HepG2 (cell line): Measurements from ENCODE around the gene DPEP2NB. TPM values are rescaled to one million over a fixed set of nuclear protein-coding genes. Genes with fewer than 3 reads are reported as not detected.

Source experiments
- ATF7-NPFF ChIP-seq: sonication (generic); formaldehyde crosslinking; IDR thresholded peaks from 2 replicates; pipeline ENCODE4 v1.8.1; 2023; ENCODE audit warnings: mild to moderate bottlenecking, low read depth, missing genetic modification reagents, moderate library complexity
- GABPB1 ChIP-seq: IDR thresholded peaks from 2 replicates; pipeline ENCODE4 v1.6.1; 2016; ENCODE audit warnings: mild to moderate bottlenecking, missing genetic modification reagents, moderate library complexity, missing compliant biosample characterization
- HINFP ChIP-seq: sonication (generic); formaldehyde crosslinking; IDR thresholded peaks from 2 replicates; pipeline ENCODE4 v1.4.0; 2020; ENCODE audit warnings: low read depth, mild to moderate bottlenecking, missing genetic modification reagents
- KLF12 ChIP-seq: sonication (generic); formaldehyde crosslinking; IDR thresholded peaks from 2 replicates; pipeline ENCODE4 v1.4.0; 2020; ENCODE audit warnings: missing genetic modification reagents, borderline replicate concordance
- MXI1 ChIP-seq: IDR thresholded peaks from 3 replicates; pipeline ENCODE4 v1.6.1; 2012; ENCODE audit warnings: low read depth, low read length, inconsistent platforms, borderline replicate concordance
- NONO ChIP-seq, 2 experiments: fragments of 450-650 bp in 1 of 2; sonication (generic) in 1 of 2; formaldehyde crosslinking in 1 of 2; IDR thresholded peaks in 1 of 2; conservative IDR thresholded peaks in 1 of 2; 2 replicates each; pipeline versions ENCODE4 v1.6.1 to v1.8.0; 2017 to 2022; ENCODE audit warnings: mild to moderate bottlenecking in 1 of 2, missing genetic modification reagents in 1 of 2, moderate library complexity in 1 of 2
- NR2F2 ChIP-seq: IDR thresholded peaks from 2 replicates; pipeline ENCODE4 v1.6.1; 2012; ENCODE audit warnings: low read depth, inconsistent platforms, borderline replicate concordance
- SRY ChIP-seq: sonication (generic); formaldehyde crosslinking; IDR thresholded peaks from 2 replicates; pipeline ENCODE4 v1.8.0; 2022; ENCODE audit warnings: mild to moderate bottlenecking, missing genetic modification reagents
- SYNCRIP ChIP-seq: fragments of 200-400 bp; formaldehyde crosslinking; IDR thresholded peaks from 2 replicates; pipeline ENCODE4 v1.6.1; 2018; ENCODE audit warnings: mild to moderate bottlenecking, low read depth, low read length; ENCODE audit not compliant: insufficient read depth
- TOE1 ChIP-seq: sonication (generic); formaldehyde crosslinking; IDR thresholded peaks from 2 replicates; pipeline ENCODE4 v1.4.0; 2020; ENCODE audit warnings: mild to moderate bottlenecking, missing genetic modification reagents
- UBTF ChIP-seq: sonication (generic); formaldehyde crosslinking; IDR thresholded peaks from 2 replicates; pipeline ENCODE4 v1.4.0; 2020; ENCODE audit warnings: mild to moderate bottlenecking, missing genetic modification reagents
- ZNF142 ChIP-seq: sonication (generic); formaldehyde crosslinking; IDR thresholded peaks from 2 replicates; pipeline ENCODE4 v1.4.0; 2020; ENCODE audit warnings: missing genetic modification reagents
- ZNF383 ChIP-seq: sonication (generic); formaldehyde crosslinking; IDR thresholded peaks from 2 replicates; pipeline ENCODE4 v1.4.0; 2020; ENCODE audit warnings: missing genetic modification reagents, mild to moderate bottlenecking, borderline replicate concordance
- ZNF691 ChIP-seq: sonication (generic); formaldehyde crosslinking; IDR thresholded peaks from 2 replicates; pipeline ENCODE4 v1.4.0; 2020; ENCODE audit warnings: missing genetic modification reagents, low read depth, mild to moderate bottlenecking, borderline replicate concordance
- ZNF775 ChIP-seq: sonication (generic); formaldehyde crosslinking; IDR thresholded peaks from 2 replicates; pipeline ENCODE4 v1.4.0; 2020; ENCODE audit warnings: missing genetic modification reagents, mild to moderate bottlenecking, moderate library complexity, borderline replicate concordance
- ZNF777 ChIP-seq: sonication (generic); formaldehyde crosslinking; IDR thresholded peaks from 2 replicates; pipeline ENCODE4 v1.4.0; 2020; ENCODE audit warnings: missing genetic modification reagents
- ZNF83 ChIP-seq: sonication (generic); formaldehyde crosslinking; IDR thresholded peaks from 2 replicates; pipeline ENCODE4 v1.4.0; 2020; ENCODE audit warnings: missing genetic modification reagents, mild to moderate bottlenecking, borderline replicate concordance
- polyA plus RNA-seq, 8 experiments: library from polyadenylated mRNA; depleted of rRNA in 3 of 8; stranded (reverse) in 7 of 8; unstranded in 1 of 8; fragments of >200 nt; fragmentation: Illumina TruSeq in 4 of 8; extraction: Trizol in 4 of 8; gene quantifications; 2 replicates each; pipeline versions ENCODE4 v1.2.1 to v1.2.3, GENCODE V29; 2011 to 2016; ENCODE audit warnings: low read depth in 4 of 8, missing spikeins in 1 of 8, mixed read lengths in 1 of 8; ENCODE audit not compliant: insufficient read depth in 1 of 8
- total RNA-seq, 5 experiments: library from RNA; depleted of rRNA; stranded (reverse); fragments of >200 nt; fragmentation: Illumina TruSeq; extraction: Trizol; gene quantifications; 2 replicates each; pipeline ENCODE4 v1.2.3, GENCODE V29; 2016; ENCODE audit warnings: low read depth in 1 of 5

DPEP2NB gene
- total and polyA plus RNA-seq, 2 of the 13 experiments (the other 11 are each of a cell fraction or from before 2014, with no cell fraction given) = not detected

- TF ChIP-seq HINFP (CRISPR knock-in tag) (peak; percentile 48; the same call in 1 of the 2 replicates), TOE1 (CRISPR knock-in tag) (no peak), ZNF83 (CRISPR knock-in tag) (no peak; the same call in 1 of the 2 replicates), ZNF142 (CRISPR knock-in tag) (0 out of 2 replicates have a peak, but pooled peaks have one; percentile 55), SYNCRIP (no peak), ZNF383 (CRISPR knock-in tag) (no peak), NONO (IDR thresholded peaks at IDR 0.05) (no peak), NONO (CRISPR knock-in tag; conservative IDR thresholded peaks at IDR 0.05) (peak; percentile 86), NR2F2 (0 out of 2 replicates have a peak, but pooled peaks have one; percentile 14), ZNF691 (CRISPR knock-in tag) (peak; percentile 93), UBTF (CRISPR knock-in tag) (peak; percentile 55), ZNF775 (CRISPR knock-in tag) (no peak), GABPB1 (CRISPR knock-in tag) (peak; percentile 82), KLF12 (CRISPR knock-in tag) (peak; percentile 95), ATF7-NPFF (peak; percentile 85), SRY (CRISPR knock-in tag) (peak; percentile 45; the same call in 1 of the 2 replicates), MXI1 (peak; percentile 30; the same call in 1 of the 3 replicates), ZNF777 (CRISPR knock-in tag) (peak; percentile 51; the same call in 1 of the 2 replicates)
Measured at GRCh38 chr16:67993207-67994039, 22.3 kb downstream of the DPEP2NB start (continued).
